GM23338 (cell line): ENCODE results near the gene ARPC2. TPM values are rescaled to one million over a fixed set of nuclear protein-coding genes. Genes with fewer than 3 reads are reported as not detected.

Experiments used
- ATAC-seq: fragments of 200-7000 bp; cut with Tn5 transposase; 3 replicates; pipeline ENCODE4 v1.9.1; 2020
- DNase-seq: peaks from one replicate; pipeline ENCODE4 v3.0.0-alpha.2; 2015; ENCODE audit warnings: low spot score
- H2AFZ ChIP-seq: fragments of 200-600 bp; sonication (generic); 2 replicates; pipeline ENCODE4 v1.8.0; 2016; ENCODE audit warnings: antibody characterized with exemption, mild to moderate bottlenecking, moderate library complexity
- H3F3A ChIP-seq: fragments of 200-600 bp; sonication (generic); replicated peaks from 2 replicates; pipeline ENCODE4 v1.8.0; 2017; ENCODE audit warnings: antibody characterized with exemption, mixed run types, low read depth
- H3K27ac ChIP-seq: fragments of 200-600 bp; sonication (generic); 2 replicates; pipeline ENCODE4 v1.6.1; 2016; ENCODE audit warnings: low read depth
- H3K27me3 ChIP-seq: fragments of 200-600 bp; sonication (generic); 2 replicates; pipeline ENCODE4 v1.8.0; 2016; ENCODE audit warnings: mild to moderate bottlenecking, mixed run types, moderate library complexity; ENCODE audit not compliant: insufficient read depth
- H3K36me3 ChIP-seq: fragments of 200-600 bp; sonication (generic); 2 replicates; pipeline ENCODE4 v1.8.0; 2016; ENCODE audit warnings: mild to moderate bottlenecking; ENCODE audit not compliant: insufficient read depth
- H3K4me1 ChIP-seq: fragments of 200-600 bp; sonication (generic); 2 replicates; pipeline ENCODE4 v1.8.0; 2016; ENCODE audit warnings: mild to moderate bottlenecking, moderate library complexity; ENCODE audit not compliant: insufficient read depth
- H3K4me2 ChIP-seq: fragments of 200-600 bp; sonication (generic); 2 replicates; pipeline ENCODE4 v1.7.1; 2017; ENCODE audit warnings: mixed run types
- H3K4me3 ChIP-seq: fragments of 200-600 bp; sonication (generic); 2 replicates; pipeline ENCODE4 v1.6.1; 2016; ENCODE audit warnings: mixed run types
- H3K79me2 ChIP-seq: fragments of 200-600 bp; sonication (generic); replicated peaks from 2 replicates; pipeline ENCODE4 v1.8.0; 2017; ENCODE audit warnings: mild to moderate bottlenecking; ENCODE audit not compliant: insufficient read depth
- H3K9me2 ChIP-seq: fragments of 200-600 bp; sonication (generic); 2 replicates; pipeline ENCODE4 v1.8.0; 2017; ENCODE audit not compliant: insufficient read depth
- H4K20me1 ChIP-seq: fragments of 200-600 bp; sonication (generic); replicated peaks from 2 replicates; pipeline ENCODE4 v1.8.0; 2017; ENCODE audit warnings: mild to moderate bottlenecking; ENCODE audit not compliant: insufficient read depth
- H3K27ac Mint-ChIP-seq: 2 replicates; pipeline ENCODE4 v1.8.0; 2020; ENCODE audit warnings: inconsistent platforms, mild to moderate bottlenecking, moderate library complexity, mixed read lengths
- H3K27me3 Mint-ChIP-seq: 3 replicates; pipeline ENCODE4 v1.8.0; 2022; ENCODE audit warnings: low read depth, mild to moderate bottlenecking, moderate library complexity, mixed read lengths, inconsistent platforms; ENCODE audit not compliant: insufficient read depth, poor library complexity
- H3K36me3 Mint-ChIP-seq: 3 replicates; pipeline ENCODE4 v1.8.0; 2021; ENCODE audit warnings: low read depth, mild to moderate bottlenecking, inconsistent platforms, moderate library complexity, mixed read lengths
- H3K4me1 Mint-ChIP-seq: 3 replicates; pipeline ENCODE4 v1.8.0; 2020; ENCODE audit warnings: mild to moderate bottlenecking, inconsistent platforms, mixed read lengths
- H3K4me3 Mint-ChIP-seq: 3 replicates; pipeline ENCODE4 v1.8.0; 2021; ENCODE audit warnings: moderate library complexity, mild to moderate bottlenecking, inconsistent platforms, mixed read lengths
- H3K9me3 Mint-ChIP-seq: 3 replicates; pipeline ENCODE4 v1.8.0; 2020; ENCODE audit warnings: moderate library complexity, mild to moderate bottlenecking, inconsistent platforms, mixed read lengths
- CREB1 ChIP-seq: fragments of 250-450 bp; sonication (Bioruptor Pico); IDR thresholded peaks from 2 replicates; pipeline ENCODE4 v1.5.0; 2020; ENCODE audit warnings: low read depth, mild to moderate bottlenecking, moderate library complexity
- CTCF ChIP-seq, 2 experiments: fragments of 200-600 bp in 1 of 2; sonication (generic) in 1 of 2; conservative IDR thresholded peaks; 2 replicates each; pipeline versions ENCODE4 v1.5.1 to v1.6.1; 2016 to 2017; ENCODE audit warnings: antibody characterized with exemption in 2 of 2, low read depth in 2 of 2, mild to moderate bottlenecking in 2 of 2, moderate library complexity in 1 of 2
- ETS1 ChIP-seq: IDR thresholded peaks from 2 replicates; pipeline ENCODE4 v1.6.1; 2016; ENCODE audit warnings: antibody characterized with exemption
- EZH2 ChIP-seq: fragments of 200-600 bp; sonication (generic); IDR thresholded peaks from one replicate; pipeline ENCODE4 v1.8.0; 2017; ENCODE audit warnings: antibody characterized with exemption, mild to moderate bottlenecking, low read depth; ENCODE audit not compliant: unreplicated experiment
- EZH2phosphoT487 ChIP-seq: fragments of 200-600 bp; sonication (generic); IDR thresholded peaks from one replicate; pipeline ENCODE4 v1.8.1; 2018; ENCODE audit warnings: antibody characterized with exemption; ENCODE audit not compliant: unreplicated experiment
- JUNB ChIP-seq: IDR thresholded peaks from one replicate; pipeline ENCODE4 v1.6.1; 2016; ENCODE audit warnings: antibody characterized with exemption; ENCODE audit not compliant: unreplicated experiment
- NANOG ChIP-seq: IDR thresholded peaks from 2 replicates; pipeline ENCODE4 v1.6.1; 2016; ENCODE audit warnings: antibody characterized with exemption, borderline replicate concordance
- POLR2AphosphoS5 ChIP-seq: IDR thresholded peaks from 2 replicates; pipeline ENCODE4 v1.6.1; 2016; ENCODE audit warnings: antibody characterized with exemption, low read depth
- REST ChIP-seq: IDR thresholded peaks from one replicate; pipeline ENCODE4 v1.6.1; 2018; ENCODE audit warnings: antibody characterized with exemption; ENCODE audit not compliant: unreplicated experiment
- STAT1 ChIP-seq: IDR thresholded peaks from one replicate; pipeline ENCODE4 v1.6.1; 2016; ENCODE audit warnings: antibody characterized with exemption; ENCODE audit not compliant: unreplicated experiment
- ZNF114 ChIP-seq: fragments of 250-450 bp; sonication (Bioruptor Pico); IDR thresholded peaks from 2 replicates; pipeline ENCODE4 v1.5.0; 2020; ENCODE audit warnings: mild to moderate bottlenecking, moderate library complexity
- ZNF331 ChIP-seq: fragments of 250-450 bp; sonication (Bioruptor Pico); IDR thresholded peaks from 2 replicates; pipeline ENCODE4 v1.5.0; 2020; ENCODE audit warnings: low read depth, mild to moderate bottlenecking, moderate library complexity
- ZNF462 ChIP-seq: fragments of 250-450 bp; sonication (Bioruptor Pico); IDR thresholded peaks from 2 replicates; pipeline ENCODE4 v1.5.0; 2020; ENCODE audit warnings: mild to moderate bottlenecking, moderate library complexity
- polyA plus RNA-seq: library from polyadenylated mRNA; unstranded; fragments of >200 nt; fragmentation: Nextera tagmentation; extraction: Ambion mirVana; gene quantifications from 2 replicates; pipeline ENCODE4 v1.2.1, GENCODE V29; 2016
- total RNA-seq: library from RNA; depleted of rRNA; stranded (reverse); fragments of >200 nt; shearing (Covaris generic); gene quantifications from 2 replicates; pipeline ENCODE4 v1.2.3, GENCODE V29; 2014

ARPC2 gene
- total and polyA plus RNA-seq, 2 experiments from 2014 or later: 217 to 271 TPM

DNA sequence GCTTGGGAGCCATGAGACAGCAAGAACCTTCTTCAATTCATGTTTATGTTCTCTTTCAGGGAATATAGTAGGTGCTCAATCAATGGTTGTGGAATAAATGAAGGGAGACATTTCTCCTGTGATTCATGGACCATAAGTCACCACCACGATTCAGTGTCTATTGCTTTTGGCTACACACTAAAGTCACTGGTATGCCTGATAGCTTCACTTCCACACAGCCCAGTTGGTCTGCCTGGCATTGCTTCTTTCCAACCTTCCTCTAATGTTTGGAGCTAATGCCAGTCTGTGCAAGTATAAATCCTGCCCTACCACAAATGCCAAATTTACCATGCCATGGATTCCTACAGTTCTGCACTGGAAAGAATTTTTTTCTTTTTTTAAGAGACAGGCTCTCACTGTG lies 49.0 kb upstream of the ARPC2 start:
- no peak for DNase-seq

More for the DNA sequence above, 49.0 kb upstream of the ARPC2 start:
- Histone ChIP-seq H4K20me1 (no peaks in the 10 kb centered on the region), H3K4me2 (no peak overlapping the region), H3K36me3 (no peaks in the 10 kb centered on the region), H2AFZ (no peak overlapping the region), H3F3A (no peaks in the 10 kb centered on the region), H3K27me3 (no peaks in the 10 kb centered on the region), H3K4me1 (peaks cover 10% of the 10 kb centered on the region), H3K79me2 (no peaks in the 10 kb centered on the region), H3K27ac (no peak overlapping the region), H3K4me3 (no peak overlapping the region), H3K9me2 (peaks cover 14% of the 10 kb centered on the region)
- Mint-ChIP-seq H3K27ac (no peak overlapping the region), H3K4me3 (no peak overlapping the region), H3K36me3 (no peaks in the 10 kb centered on the region), H3K4me1 (peaks cover 13% of the 10 kb centered on the region), H3K9me3 (no peaks in the 10 kb centered on the region; the same call in 2 of the 3 replicates), H3K27me3 (peaks cover 3% of the 10 kb centered on the region)
- ATAC-seq: no peak
- TF ChIP-seq NANOG (no peak), CREB1 (CRISPR knock-in tag) (no peak), JUNB (no peak), POLR2AphosphoS5 (no peak), ZNF114 (CRISPR knock-in tag) (no peak), EZH2 (no peak), ZNF462 (CRISPR knock-in tag) (no peak), STAT1 (no peak), ETS1 (no peak), REST (no peak), EZH2phosphoT487 (no peak), CTCF (conservative IDR thresholded peaks at IDR 0.05; ENCODE audit: low read depth in 2 of 2) (no peak), ZNF331 (no peak)
